NCI-H2081 treated with DMSO at 0.1 percent for 48 hours (cell line): ENCODE data around the gene CPZ.

Experiments
- DNase-seq: peaks from one replicate; lab custom pipeline; 2025; lab: John Stamatoyannopoulos, UW

CPZ gene

GRCh38 chr4:8581094-8581861 lies 11.3 kb upstream of the CPZ start:
- no peak for DNase-seq

GRCh38 chr4:8582016-8582415 lies 10.5 kb upstream of the CPZ start:
- no peak for DNase-seq

GRCh38 chr4:8582436-8582835 lies 10.1 kb upstream of the CPZ start:
- DNase-seq: no peak

GRCh38 chr4:8582941-8583654 lies 9.5 kb upstream of the CPZ start:
- no peak for DNase-seq

GRCh38 chr4:8583655-8584025 lies 8.9 kb upstream of the CPZ start:
- DNase-seq: no peak

GRCh38 chr4:8585186-8585585 lies 7.4 kb upstream of the CPZ start:
- no peak for DNase-seq

- no peak for DNase-seq
Observed at GRCh38 chr4:8585721-8586212, 6.8 kb upstream of the CPZ start.

GRCh38 chr4:8586246-8586645 lies 6.3 kb upstream of the CPZ start:
- DNase-seq: no peak

GRCh38 chr4:8586671-8587468 lies 5.7 kb upstream of the CPZ start:
- DNase-seq: no peak

GRCh38 chr4:8587469-8588195 lies 4.9 kb upstream of the CPZ start:
- no peak for DNase-seq

- no peak for DNase-seq
Observed at GRCh38 chr4:8588196-8588470, 4.4 kb upstream of the CPZ start.

GRCh38 chr4:8589336-8589735 lies 3.2 kb upstream of the CPZ start:
- no peak for DNase-seq

GRCh38 chr4:8589823-8590545 lies 2.6 kb upstream of the CPZ start:
- no peak for DNase-seq

- DNase-seq: no peak
Observed at GRCh38 chr4:8590546-8590880, 2.1 kb upstream of the CPZ start.

GRCh38 chr4:8591114-8591513 lies 1.5 kb upstream of the CPZ start:
- no peak for DNase-seq

- no peak for DNase-seq
Observed at GRCh38 chr4:8591626-8592365, 769 bp upstream of the CPZ start.

GRCh38 chr4:8593264-8594096 lies 915 bp downstream of the CPZ start:
- DNase-seq: no peak

- DNase-seq: peak; percentile 4
Observed at GRCh38 chr4:8594097-8595038, 1.8 kb downstream of the CPZ start.
